Measurements from ENCODE around the gene MAX. TPM values are rescaled to one million over a fixed set of nuclear protein-coding genes. Genes with fewer than 3 reads are reported as not detected.

The MAX gene
- total and polyA plus RNA-seq, 2 of the 8 experiments (the other 6 are each of a cell fraction or from before 2014, with no cell fraction given), result 36.9 to 65.1 TPM

GRCh38 chr14:65043893-65044595, 58.3 kb downstream of the MAX start:
- Histone ChIP-seq H2BK5ac (ENCODE audit: low read depth, low read length) (no peak overlapping the region), H3K14ac (ENCODE audit: insufficient read length) (no peak overlapping the region), H3K9me3 (ENCODE audit: insufficient read depth in 2 of 2, low read depth in 1 of 2, low read length in 1 of 2) (no peaks in the 10 kb centered on the region), H2BK20ac (ENCODE audit: low read length) (no peak overlapping the region), H3K4me2 (ENCODE audit: insufficient read depth in 1 of 2, low read depth in 2 of 2, low read length in 2 of 2) (no peak overlapping the region), H2BK120ac (replicated peaks; ENCODE audit: low read depth, low read length) (no peak overlapping the region), H3K79me1 (ENCODE audit: low read depth, low read length) (no peaks in the 10 kb centered on the region), H3K18ac (ENCODE audit: extremely low read depth, low read length) (no peak overlapping the region), H4K8ac (ENCODE audit: extremely low read depth, insufficient read depth, low read length) (no peak overlapping the region), H3K27ac (ENCODE audit: low read depth, low read length) (no peak overlapping the region), H3K9ac (replicated peaks in 1 of 4; ENCODE audit: extremely low read depth in 1 of 4, low read depth in 3 of 4, low read length in 3 of 4) (no peak overlapping the region), H4K20me1 (replicated peaks in 1 of 2; ENCODE audit: control insufficient read depth in 1 of 2, insufficient read depth in 2 of 2, low read length in 2 of 2) (no peaks in the 10 kb centered on the region), H3K4me1 (replicated peaks in 1 of 4; ENCODE audit: control insufficient read depth in 3 of 4, insufficient read depth in 4 of 4, low read length in 3 of 4) (peaks cover 0 to 6% (median 0%) of the 10 kb centered on the region in 4 experiments; a peak in 2 of 7 replicates), H2BK12ac (ENCODE audit: low read depth, low read length) (no peak overlapping the region), H2AK5ac (ENCODE audit: low read depth, low read length) (no peak overlapping the region), H3K4ac (replicated peaks; ENCODE audit: insufficient read length, low read depth, low read length) (no peak overlapping the region), H2BK15ac (ENCODE audit: low read length) (no peak overlapping the region), H3K56ac (replicated peaks; ENCODE audit: insufficient read length, low read depth, low read length) (no peak overlapping the region), H4K5ac (ENCODE audit: insufficient read length, low read depth, low read length) (no peak overlapping the region), H3K27me3 (replicated peaks in 1 of 4; ENCODE audit: control insufficient read depth in 3 of 4, extremely low read depth in 1 of 4, insufficient read depth in 3 of 4, low read length in 3 of 4) (no peaks in the 10 kb centered on the region), H3K79me2 (ENCODE audit: control insufficient read depth in 1 of 2, insufficient read depth in 2 of 2, low read length in 2 of 2) (no peaks in the 10 kb centered on the region), H4K91ac (replicated peaks; ENCODE audit: insufficient read length, low read length) (no peak overlapping the region), H2AFZ (ENCODE audit: low read length) (no peak overlapping the region), H3K4me3 (ENCODE audit: extremely low read depth in 1 of 4, insufficient read depth in 2 of 4, low read depth in 3 of 4, low read length in 4 of 4) (no peak overlapping the region), H3K36me3 (ENCODE audit: control insufficient read depth in 2 of 4, insufficient read depth in 4 of 4, low read length in 3 of 4) (peaks cover 0 to 10% (median 4%) of the 10 kb centered on the region in 4 experiments; a peak in 5 of 8 replicates), H3K23ac (ENCODE audit: insufficient read length) (no peak overlapping the region), H3K23me2 (ENCODE audit: low read depth, low read length) (no peaks in the 10 kb centered on the region)
- DNase-seq (ENCODE audit: low read depth in 1 of 2, low spot score in 2 of 2) (no peak), FAIRE-seq (no peak)
- ChIA-PET POLR2A (ENCODE audit: partially characterized antibody) (interaction anchor here (1.7 kb wide), 1 partner anchor 85 kb away, joined by 4 read pairs; no protein-coding TSS in a partner anchor), CTCF (ENCODE audit: partially characterized antibody) (interaction anchor here (2.0 kb wide), 1 partner anchor 24 kb away, joined by 7 read pairs; no protein-coding TSS in a partner anchor)
- WGBS, 2 experiments (ENCODE audit: extremely low coverage in 1 of 2, insufficient coverage in 1 of 2, insufficient read length in 1 of 2, insufficient replicate concordance in 2 of 2, low coverage in 1 of 2, low lambda C conversion rate in 2 of 2, missing lambda C conversion rate in 1 of 2), result 94% methylated on average over 12 of the region's 12 CpGs; no CpG with 5 or more reads in 1 of the 2 experiments
- TF ChIP-seq CHD2 (IDR thresholded peaks at IDR 0.05; ENCODE audit: low read length) (no peak), ZNF274 (IDR thresholded peaks at IDR 0.05; ENCODE audit: borderline replicate concordance, extremely low read depth, low read length) (no peak), SIRT6 (IDR thresholded peaks at IDR 0.05; ENCODE audit: low read length) (no peak), BCL11A (IDR thresholded peaks at IDR 0.05; ENCODE audit: low read depth in 2 of 2, low read length in 2 of 2) (no peak)
